ENCODE results near the gene DHX34. TPM values are rescaled to one million over a fixed set of nuclear protein-coding genes. Genes with fewer than 3 reads are reported as not detected.

DHX34 gene
- total RNA-seq, 4 donors from 2014 or later = 10.7 to 20.8 (median 17.7) TPM

DNA sequence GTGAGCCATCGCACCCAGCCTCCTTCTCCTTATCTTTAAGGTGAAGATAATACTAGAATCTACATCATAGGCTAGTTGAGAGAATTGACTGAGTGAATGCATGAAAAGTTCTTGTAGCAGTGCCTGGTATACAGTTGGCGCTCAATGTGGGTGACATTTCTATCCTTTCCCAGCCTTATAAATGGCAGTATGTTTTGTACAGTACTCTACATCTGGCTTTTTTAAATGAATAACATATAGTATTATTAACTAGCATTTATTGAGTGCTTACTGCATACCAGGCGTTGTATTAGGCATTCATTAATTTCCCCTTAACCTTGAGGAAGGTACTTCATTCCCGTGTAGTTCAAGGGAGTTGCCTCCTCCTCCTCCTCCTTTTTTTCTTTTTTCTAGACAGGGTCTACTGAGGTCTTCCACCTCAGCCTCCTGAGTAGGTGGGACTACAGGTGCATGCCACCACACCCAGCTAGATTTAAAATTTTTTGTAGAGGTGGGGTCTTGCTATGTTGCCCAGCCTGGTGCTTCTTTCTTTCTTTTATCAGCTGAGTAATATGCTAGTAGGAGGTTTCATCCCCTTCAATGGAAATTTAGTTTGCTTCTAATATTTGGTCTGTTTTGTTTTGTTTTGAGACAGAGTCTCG is 36.6 kb upstream of the DHX34 start:
- Histone ChIP-seq H3K27me3 (peaks cover 0 to 26% (median 0%) of the 10 kb centered on the region in 4 donors), H3K36me3 (no peaks in the 10 kb centered on the region), H3K4me3 (no peak overlapping the region), H3K27ac (no peak overlapping the region), H3K9me3 (no peaks in the 10 kb centered on the region), H3K4me1 (peaks cover 0 to 14% (median 2%) of the 10 kb centered on the region in 3 donors)
- 86% methylated on average over 5 of the region's 5 CpGs for WGBS, 2 donors
- no peak for DNase-seq
- TF ChIP-seq, protein P1, sequence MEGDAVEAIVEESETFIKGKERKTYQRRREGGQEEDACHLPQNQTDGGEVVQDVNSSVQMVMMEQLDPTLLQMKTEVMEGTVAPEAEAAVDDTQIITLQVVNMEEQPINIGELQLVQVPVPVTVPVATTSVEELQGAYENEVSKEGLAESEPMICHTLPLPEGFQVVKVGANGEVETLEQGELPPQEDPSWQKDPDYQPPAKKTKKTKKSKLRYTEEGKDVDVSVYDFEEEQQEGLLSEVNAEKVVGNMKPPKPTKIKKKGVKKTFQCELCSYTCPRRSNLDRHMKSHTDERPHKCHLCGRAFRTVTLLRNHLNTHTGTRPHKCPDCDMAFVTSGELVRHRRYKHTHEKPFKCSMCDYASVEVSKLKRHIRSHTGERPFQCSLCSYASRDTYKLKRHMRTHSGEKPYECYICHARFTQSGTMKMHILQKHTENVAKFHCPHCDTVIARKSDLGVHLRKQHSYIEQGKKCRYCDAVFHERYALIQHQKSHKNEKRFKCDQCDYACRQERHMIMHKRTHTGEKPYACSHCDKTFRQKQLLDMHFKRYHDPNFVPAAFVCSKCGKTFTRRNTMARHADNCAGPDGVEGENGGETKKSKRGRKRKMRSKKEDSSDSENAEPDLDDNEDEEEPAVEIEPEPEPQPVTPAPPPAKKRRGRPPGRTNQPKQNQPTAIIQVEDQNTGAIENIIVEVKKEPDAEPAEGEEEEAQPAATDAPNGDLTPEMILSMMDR (IDR thresholded peaks at IDR 0.05) = no peak
- TF ChIP-seq POLR2A (IDR thresholded peaks at IDR 0.05) = no peak
- intact Hi-C loops (cut with DNase I) = no loop called here

DNA sequence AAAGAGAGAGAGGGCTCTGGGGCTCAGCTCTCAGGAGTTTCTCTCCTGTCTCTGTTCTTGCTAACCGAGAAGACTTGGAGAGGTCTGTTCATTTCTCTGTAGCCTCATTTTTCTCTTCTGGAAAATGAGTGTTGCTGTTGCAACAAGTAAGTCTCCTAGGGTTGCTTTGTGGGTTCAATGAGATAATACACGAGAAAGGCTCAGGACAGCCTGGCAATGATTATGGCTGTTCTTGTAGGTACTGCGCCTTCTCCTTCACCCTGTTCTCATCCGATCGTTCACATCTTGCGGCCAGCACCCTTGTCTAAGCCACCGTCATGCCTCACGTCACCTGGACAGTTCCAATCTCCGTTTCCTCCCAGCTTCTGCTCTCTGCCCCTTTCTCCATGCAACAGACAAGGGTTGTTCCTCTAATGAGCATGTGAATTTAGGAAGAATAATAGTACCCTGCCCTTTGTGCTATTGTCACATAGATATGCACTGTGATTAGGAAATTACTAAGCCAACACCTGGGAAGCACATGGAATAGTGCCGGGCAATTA is 35.3 kb upstream of the DHX34 start:
- TF ChIP-seq, protein P1 (IDR thresholded peaks at IDR 0.05) = no peak
- no peak for TF ChIP-seq POLR2A (IDR thresholded peaks at IDR 0.05)
- intact Hi-C loops (cut with DNase I) = no loop called here

DNA sequence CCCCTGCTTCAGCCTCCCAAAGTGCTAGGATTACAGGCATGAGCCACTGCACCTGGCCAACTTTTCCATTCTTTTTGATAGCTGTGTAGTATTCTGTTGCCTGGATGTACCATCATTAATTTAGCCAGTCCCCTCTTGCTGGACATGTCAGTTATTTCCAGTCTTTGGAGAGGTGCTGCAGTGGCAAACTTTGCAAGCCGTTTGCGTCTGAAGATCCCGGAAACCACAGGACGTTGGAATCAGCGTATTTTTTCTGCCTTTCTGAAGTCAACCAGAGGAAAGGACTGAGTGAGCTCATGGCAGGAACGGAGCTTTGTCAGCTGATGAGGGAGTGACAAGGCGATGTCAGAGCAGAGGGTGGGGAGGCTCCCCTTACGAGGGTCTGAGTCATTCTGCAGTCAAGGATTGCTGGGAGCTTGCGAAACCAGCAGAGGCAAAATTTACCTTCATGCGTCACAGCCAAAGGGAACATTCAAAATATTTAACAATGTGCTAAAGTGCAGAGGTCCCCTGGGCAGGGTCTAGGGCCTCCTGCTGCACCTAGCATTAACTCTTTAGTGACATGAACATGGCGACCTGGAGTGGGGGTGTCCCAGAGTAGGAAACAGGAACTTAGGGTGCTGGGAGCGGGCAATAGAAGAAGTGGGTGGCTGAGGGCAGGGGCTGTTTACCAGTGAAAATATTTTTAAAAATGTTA is 33.8 kb upstream of the DHX34 start:
- Histone ChIP-seq H3K27ac (peak overlapping the region in 3 of 4 donors; percentile 45 to 70 (median 68)), H3K4me3 (no peak overlapping the region), H3K4me1 (peaks cover 0 to 6% (median 0%) of the 10 kb centered on the region in 3 donors), H3K36me3 (no peaks in the 10 kb centered on the region), H3K9me3 (no peaks in the 10 kb centered on the region), H3K27me3 (peaks cover 0 to 46% (median 0%) of the 10 kb centered on the region in 4 donors)
- TF ChIP-seq POLR2A (IDR thresholded peaks at IDR 0.05) = peak in 1 of 4 donors; percentile 45
- TF ChIP-seq, protein P1 (IDR thresholded peaks at IDR 0.05) = no peak
- DNase-seq = no peak
- intact Hi-C loops (cut with DNase I) = no loop called here
- WGBS, 2 donors = 24 to 30% methylated on average over 6 to 12 of the region's 12 CpGs

More for the DNA sequence above, 35.3 kb upstream of the DHX34 start:
- H3K9me3 ChIP-seq = no peaks in the 10 kb centered on the region
- H3K4me1 ChIP-seq = peaks cover 0 to 10% (median 2%) of the 10 kb centered on the region in 3 donors
- DNase-seq = no peak
- peaks cover 0 to 34% (median 0%) of the 10 kb centered on the region in 4 donors for H3K27me3 ChIP-seq
- H3K4me3 ChIP-seq = no peak overlapping the region
- peak overlapping the region in 1 of 4 donors; percentile 11 for H3K27ac ChIP-seq
- WGBS, 2 donors = 74 to 76% methylated on average over 10 of the region's 10 CpGs
- H3K36me3 ChIP-seq = no peaks in the 10 kb centered on the region

DNA sequence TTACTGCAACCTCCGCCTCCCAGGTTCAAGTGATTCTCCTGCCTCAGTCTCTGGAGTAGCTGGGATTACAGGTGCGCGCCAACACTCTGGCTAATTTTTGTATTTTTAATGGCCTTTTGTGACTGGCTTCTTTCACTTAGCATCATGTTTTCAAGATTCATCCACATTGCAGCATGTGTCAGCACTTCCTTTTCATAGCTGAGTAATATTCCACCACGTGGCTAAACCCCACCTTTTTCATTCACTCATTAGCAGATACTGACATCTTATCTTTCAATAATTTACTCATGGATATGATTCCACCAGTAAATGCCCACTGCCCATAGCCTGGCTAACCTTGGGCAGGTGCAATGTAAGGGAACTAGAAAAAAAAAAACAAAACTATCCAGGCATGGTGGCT is 32.6 kb upstream of the DHX34 start:
- Histone ChIP-seq H3K4me1 (peaks cover 0 to 6% (median 0%) of the 10 kb centered on the region in 3 donors), H3K9me3 (no peaks in the 10 kb centered on the region), H3K4me3 (no peak overlapping the region), H3K27ac (no peak overlapping the region), H3K27me3 (peaks cover 0 to 43% (median 0%) of the 10 kb centered on the region in 4 donors), H3K36me3 (no peaks in the 10 kb centered on the region)
- 76 to 80% methylated on average over 4 of the region's 4 CpGs for WGBS, 2 donors
- no peak for TF ChIP-seq POLR2A (IDR thresholded peaks at IDR 0.05)
- TF ChIP-seq, protein P1 (IDR thresholded peaks at IDR 0.05) = no peak
- no peak for DNase-seq
- intact Hi-C loops (cut with DNase I) = no loop called here

Measured in esophagus squamous epithelium (tissue), 5 donors.